ENCODE results near the gene UBE2E2.

- TF ChIP-seq YY1 (IDR thresholded peaks at IDR 0.05; ENCODE audit: insufficient read depth, insufficient read length) (no peak), SUZ12 (IDR thresholded peaks at IDR 0.05; ENCODE audit: extremely low read depth, insufficient read depth, insufficient read length) (no peak), ZNF274 (IDR thresholded peaks at IDR 0.05; ENCODE audit: low read depth, low read length) (no peak)
Measured at GRCh38 chr3:23402728-23403492, 199.8 kb downstream of the UBE2E2 start.

Measured in NT2/D1 (cell line).